Measurements from ENCODE around the gene CST3.
"Not testable (repeated sequence)": the region's sequence is repeated elsewhere in the genome, so short reads cannot be mapped to it uniquely, and the experiment has no call there.

Gene CST3

GRCh38 chr20:23637282-23638221 is at the start of gene CST3:
CST3 (minus strand) TSS chr20:23637955; CDS start chr20:23637862, 93 bp downstream.
- no peak for DNase-seq

GRCh38 chr20:23686046-23686750 is 48.4 kb upstream of the CST3 start:
- DNase-seq, result no peak

GRCh38 chr20:23685529-23685896 is 47.8 kb upstream of the CST3 start:
- not testable (repeated sequence) for DNase-seq

- no peak for DNase-seq
Observed at GRCh38 chr20:23684261-23684660, 46.5 kb upstream of the CST3 start.

GRCh38 chr20:23683807-23684206 is 46.1 kb upstream of the CST3 start:
- no peak for DNase-seq

GRCh38 chr20:23683281-23683680 is 45.5 kb upstream of the CST3 start:
- DNase-seq, result no peak

GRCh38 chr20:23680146-23680545 is 42.4 kb upstream of the CST3 start:
- DNase-seq, result no peak

GRCh38 chr20:23679133-23680092 is 41.7 kb upstream of the CST3 start:
- DNase-seq, result no peak

- no peak for DNase-seq
Observed at GRCh38 chr20:23673209-23673608, 35.5 kb upstream of the CST3 start.

GRCh38 chr20:23672158-23672557 is 34.4 kb upstream of the CST3 start:
- no peak for DNase-seq

GRCh38 chr20:23671479-23671878 is 33.7 kb upstream of the CST3 start:
- DNase-seq, result no peak

- DNase-seq, result no peak
Observed at GRCh38 chr20:23670361-23670760, 32.6 kb upstream of the CST3 start.

GRCh38 chr20:23669866-23670265 is 32.1 kb upstream of the CST3 start:
- DNase-seq, result no peak

- DNase-seq, result no peak
Observed at GRCh38 chr20:23669327-23669726, 31.6 kb upstream of the CST3 start.

GRCh38 chr20:23668477-23668951 is 30.8 kb upstream of the CST3 start:
- no peak for DNase-seq

- no peak for DNase-seq
Observed at GRCh38 chr20:23667666-23668065, 29.9 kb upstream of the CST3 start.

- no peak for DNase-seq
Observed at GRCh38 chr20:23666698-23667097, 28.9 kb upstream of the CST3 start.

GRCh38 chr20:23666189-23666588 is 28.4 kb upstream of the CST3 start:
- no peak for DNase-seq

- DNase-seq, result no peak
Observed at GRCh38 chr20:23664954-23665353, 27.2 kb upstream of the CST3 start.

GRCh38 chr20:23664046-23664445 is 26.3 kb upstream of the CST3 start:
- not testable (repeated sequence) for DNase-seq

- DNase-seq, result no peak
Observed at GRCh38 chr20:23663180-23663579, 25.4 kb upstream of the CST3 start.

- DNase-seq, result no peak
Observed at GRCh38 chr20:23662276-23662870, 24.6 kb upstream of the CST3 start.

Measured in NCI-H1436 treated with DMSO at 0.1 percent for 48 hours (cell line).